Panc1 (cell line): Measurements from ENCODE around the gene INPP4B. TPM values are rescaled to one million over a fixed set of nuclear protein-coding genes. Genes with fewer than 3 reads are reported as not detected.

ENCODE experiments used
- ATAC-seq: fragments of 200-7000 bp; cut with Tn5 transposase; 2 replicates; pipeline ENCODE4 v1.9.1; 2020; ENCODE audit warnings: mild to moderate bottlenecking, moderate library complexity
- BruUV-seq: library from RNA; stranded (reverse); fragments of 400-500 nt; replicated peaks from 2 replicates; lab custom pipeline; 2021; lab: Mats Ljungman, UMichigan
- CTCF ChIA-PET: fragments of 300-600 bp; sonication (Branson Sonifier 250); formaldehyde crosslinking; loops from one replicate; lab custom pipeline; 2022; ENCODE audit warnings: antibody characterized with exemption; lab: Charles Lee
- POLR2A ChIA-PET: fragments of 300-600 bp; sonication (Branson Sonifier 250); formaldehyde crosslinking; loops from one replicate; lab custom pipeline; 2022; ENCODE audit warnings: antibody characterized with exemption; lab: Charles Lee
- DNase-seq: peaks from one replicate; pipeline ENCODE4 v3.0.0-alpha.2; 2010; ENCODE audit warnings: low read depth, low spot score
- H3K27ac ChIP-seq: 2 replicates; pipeline ENCODE4 v1.5.1; 2011; ENCODE audit warnings: mild to moderate bottlenecking, low read length, inconsistent platforms
- H3K27me3 ChIP-seq: fragments of 200-500 bp; sonication (Bioruptor generic); 2 replicates; pipeline ENCODE4 v1.6.0; 2014; ENCODE audit warnings: low read length, inconsistent platforms; ENCODE audit not compliant: control insufficient read depth, insufficient read depth
- H3K36me3 ChIP-seq: fragments of 200-500 bp; sonication (Bioruptor generic); 2 replicates; pipeline ENCODE4 v1.5.1; 2014; ENCODE audit warnings: inconsistent platforms, mild to moderate bottlenecking, low read length, moderate library complexity; ENCODE audit not compliant: control insufficient read depth, insufficient read depth
- H3K4me1 ChIP-seq: 2 replicates; pipeline ENCODE4 v1.5.1; 2011; ENCODE audit warnings: inconsistent platforms, mild to moderate bottlenecking, low read length, moderate library complexity; ENCODE audit not compliant: control insufficient read depth, insufficient read depth
- H3K4me3 ChIP-seq, 2 experiments: 2 replicates each; pipeline ENCODE4 v1.5.1; 2011 to 2012; ENCODE audit warnings: low read depth in 2 of 2, low read length in 2 of 2, mild to moderate bottlenecking in 2 of 2, inconsistent platforms in 1 of 2, moderate library complexity in 1 of 2
- H3K9me3 ChIP-seq: fragments of 200-500 bp; sonication (Bioruptor generic); 2 replicates; pipeline ENCODE4 v1.5.1; 2014; ENCODE audit warnings: low read depth, mild to moderate bottlenecking, inconsistent platforms, low read length, moderate library complexity; ENCODE audit not compliant: control insufficient read depth, insufficient read depth
- CTCF ChIP-seq: fragments of 450-650 bp; IDR thresholded peaks from 2 replicates; pipeline ENCODE4 v1.5.1; 2017; ENCODE audit warnings: mild to moderate bottlenecking
- POLR2AphosphoS5 ChIP-seq: IDR thresholded peaks from 2 replicates; pipeline ENCODE4 v1.6.1; 2012; ENCODE audit warnings: mild to moderate bottlenecking, low read depth, low read length, moderate library complexity
- REST ChIP-seq, 2 experiments: IDR thresholded peaks; 2 replicates each; pipeline ENCODE4 v1.6.1; 2011 to 2012; ENCODE audit warnings: low read depth in 2 of 2, control low read depth in 1 of 2, low read length in 1 of 2, mild to moderate bottlenecking in 1 of 2, moderate library complexity in 1 of 2; ENCODE audit not compliant: insufficient read depth in 1 of 2
- SIN3A ChIP-seq: IDR thresholded peaks from 2 replicates; pipeline ENCODE4 v1.6.1; 2012; ENCODE audit warnings: low read depth, mild to moderate bottlenecking, low read length, moderate library complexity, borderline replicate concordance; ENCODE audit not compliant: insufficient read depth
- TCF7L2 ChIP-seq: IDR thresholded peaks from 2 replicates; pipeline ENCODE4 v1.6.1; 2011; ENCODE audit warnings: mild to moderate bottlenecking, low read depth, low read length, inconsistent platforms
- in situ Hi-C: cut with HindIII; loops from 2 replicates; pipeline ENCODE4 v1.10.0; 2016; ENCODE audit warnings: low sequenced_read_pairs, low pct_unique_long_range_greater_than_20kb
- intact Hi-C: fragments of 100-400 bp; cut with micrococcal nuclease; formaldehyde crosslinking; loops from one replicate; pipeline ENCODE4 v1.10.0; 2022; ENCODE audit not compliant: unreplicated experiment
- total RNA-seq: library from RNA; stranded (reverse); gene quantifications from one replicate; pipeline ENCODE4 v1.2.1, GENCODE V29; 2021; ENCODE audit not compliant: unreplicated experiment

The INPP4B gene
- total RNA-seq, 1 experiment from 2014 or later, result 4.5 TPM

- Histone ChIP-seq H3K27me3 (no peaks in the 10 kb centered on the region), H3K36me3 (no peaks in the 10 kb centered on the region), H3K4me3 (no peak overlapping the region), H3K9me3 (0 out of 2 replicates have a peak, but pooled peaks cover 2% of the 10 kb centered on the region), H3K27ac (no peak overlapping the region), H3K4me1 (no peaks in the 10 kb centered on the region)
- TF ChIP-seq POLR2AphosphoS5 (no peak), SIN3A (no peak), REST (IDR thresholded peaks at IDR 0.05; ENCODE audit: insufficient read depth in 1 of 2, low read depth in 2 of 2, low read length in 1 of 2) (no peak), TCF7L2 (no peak), CTCF (no peak)
- in situ Hi-C loops, result no loop called here
- ChIA-PET CTCF (no interaction called here), POLR2A (no interaction called here)
- DNase-seq (no peak), ATAC-seq (no peak)
- intact Hi-C loops, result no loop called here
- BruUV-seq, result no TSS peak
Observed at GRCh38 chr4:142393127-142393526, 453.0 kb downstream of the INPP4B start.

GRCh38 chr4:142386856-142387255 is 459.2 kb downstream of the INPP4B start:
- Histone ChIP-seq H3K9me3 (0 out of 2 replicates have a peak, but pooled peaks cover 2% of the 10 kb centered on the region), H3K27me3 (no peaks in the 10 kb centered on the region), H3K27ac (no peak overlapping the region), H3K36me3 (no peaks in the 10 kb centered on the region), H3K4me3 (no peak overlapping the region), H3K4me1 (no peaks in the 10 kb centered on the region)
- ATAC-seq (no peak), DNase-seq (no peak)
- CTCF ChIA-PET, result no interaction called here
- POLR2A ChIA-PET, result no interaction called here
- TF ChIP-seq POLR2AphosphoS5 (no peak), SIN3A (no peak), REST (IDR thresholded peaks at IDR 0.05; ENCODE audit: insufficient read depth in 1 of 2, low read depth in 2 of 2, low read length in 1 of 2) (no peak), CTCF (no peak), TCF7L2 (no peak)
- in situ Hi-C loops, result no loop called here
- intact Hi-C loops, result no loop called here
- no TSS peak for BruUV-seq
